Suppressor macrophage (primary cell): ENCODE results near the gene MYH16.
"Not testable (repeated sequence)": the region's sequence is repeated elsewhere in the genome, so short reads cannot be mapped to it uniquely, and the experiment has no call there.

Experiments used
- DNase-seq, 4 experiments: peaks; one replicate each; pipeline ENCODE4 v3.0.0-alpha.2; 2020 to 2022

MYH16 gene

DNA sequence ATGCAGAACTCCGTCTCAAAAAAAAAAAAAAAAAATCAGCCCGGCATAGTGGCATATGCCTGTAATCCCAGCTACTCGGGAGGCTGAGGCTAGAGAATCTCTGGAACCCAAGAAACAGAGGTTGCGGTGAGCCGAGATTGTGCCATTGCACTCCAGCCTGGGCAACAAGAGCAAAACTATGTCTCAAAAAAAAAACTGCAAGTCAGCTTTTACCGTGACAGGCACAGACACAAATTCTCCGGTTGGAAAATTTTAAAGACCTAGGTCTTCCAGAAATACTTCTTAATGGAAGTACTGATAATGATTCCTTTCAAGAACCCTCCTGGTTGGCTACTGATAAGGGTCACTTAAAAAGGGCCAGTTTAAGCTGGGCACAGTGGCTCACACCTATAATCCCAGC is 82.5 kb downstream of the MYH16 start:
- no peak for DNase-seq

DNA sequence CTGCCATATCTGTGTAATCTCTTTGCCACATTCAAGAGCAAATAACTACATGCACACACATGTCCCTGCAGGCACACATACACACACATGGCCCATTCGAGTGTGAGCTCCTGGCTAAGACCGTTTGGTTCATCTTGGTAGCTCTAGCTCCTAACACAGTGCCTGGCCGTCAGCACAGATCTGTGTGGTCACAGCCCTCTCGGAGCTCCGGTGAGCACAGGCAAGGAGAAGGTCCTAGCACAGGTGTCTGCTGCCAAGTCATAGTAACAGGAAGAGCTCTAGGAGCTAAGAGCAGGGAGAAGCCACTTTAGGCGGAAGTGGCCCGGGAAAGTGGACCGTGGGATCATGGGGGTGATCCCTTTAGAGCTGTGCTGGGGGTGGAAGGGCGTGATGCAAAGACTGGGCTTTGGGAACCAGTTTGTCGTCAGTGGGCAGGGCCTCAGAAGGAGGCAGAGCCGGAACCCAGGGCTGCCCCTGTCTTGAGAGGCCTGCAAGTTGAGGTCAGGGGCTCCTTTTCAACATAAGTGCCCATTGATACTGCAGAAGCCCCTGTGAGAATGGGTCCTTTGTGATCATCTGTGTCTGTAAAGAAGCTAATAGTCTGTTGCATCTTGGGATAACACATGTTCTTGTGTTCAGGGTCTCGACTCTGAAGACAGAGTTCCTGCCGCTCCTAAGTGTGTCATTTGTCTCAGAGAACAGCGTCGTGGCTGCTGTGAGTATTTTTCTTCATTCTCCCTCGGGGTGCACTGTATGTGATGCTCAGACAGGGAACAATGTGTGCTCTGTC is 85.3 kb downstream of the MYH16 start:
- DNase-seq: no peak

DNA sequence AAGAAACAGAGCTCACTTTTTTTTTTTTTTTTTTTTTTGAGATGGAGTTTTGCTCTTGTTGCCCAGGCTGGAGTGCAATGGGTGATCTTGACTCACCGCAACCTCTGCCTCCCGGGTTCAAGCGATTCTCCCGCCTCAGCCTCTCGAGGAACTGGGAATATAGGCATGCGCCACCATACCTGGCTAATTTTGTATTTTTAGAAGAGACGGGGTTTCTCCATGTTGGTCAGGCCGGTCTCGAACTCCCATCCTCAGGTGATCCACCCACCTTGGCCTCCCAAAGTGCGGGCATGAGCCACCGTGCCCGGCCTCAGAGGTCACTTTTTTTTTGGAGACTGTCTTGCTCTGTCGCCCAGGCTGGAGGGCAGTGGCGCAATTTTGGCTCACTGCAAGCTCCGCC is 85.9 kb downstream of the MYH16 start:
- not testable (repeated sequence) for DNase-seq

DNA sequence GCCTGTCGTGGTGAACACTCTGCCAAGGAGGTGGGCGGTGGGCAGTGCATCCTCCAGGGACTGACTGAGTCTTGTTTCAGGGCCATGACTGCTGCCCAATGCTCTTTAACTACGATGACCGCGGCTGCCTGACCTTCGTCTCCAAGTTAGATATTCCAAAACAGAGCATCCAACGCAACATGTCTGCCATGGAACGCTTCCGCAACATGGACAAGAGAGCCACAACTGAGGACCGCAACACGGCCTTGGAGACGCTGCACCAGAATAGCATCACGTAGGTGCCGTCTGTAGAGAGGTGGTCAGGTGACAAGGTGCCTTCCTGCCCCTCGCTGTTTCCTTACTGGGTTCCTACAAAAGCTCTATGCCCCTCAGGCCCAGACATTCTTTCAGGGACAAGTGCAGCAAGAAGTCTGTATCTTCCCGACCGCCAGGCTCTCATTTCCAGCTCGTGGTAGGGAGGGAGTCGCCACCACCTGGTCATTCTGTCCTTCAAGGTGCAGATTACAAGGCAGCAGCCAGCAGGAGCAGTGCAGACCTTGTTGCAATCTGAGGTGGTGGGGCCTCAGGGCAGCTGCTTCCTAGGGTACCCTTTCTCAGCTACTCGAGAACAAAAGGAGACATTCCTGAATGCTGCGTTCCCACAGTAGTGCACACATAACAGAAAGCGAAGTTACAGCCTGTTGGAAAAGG is 87.0 kb downstream of the MYH16 start:
- no peak for DNase-seq
